ENCODE data around the gene NOXA1. TPM values are rescaled to one million over a fixed set of nuclear protein-coding genes. Genes with fewer than 3 reads are reported as not detected.

The NOXA1 gene
- total and polyA plus RNA-seq, 2 donors from 2014 or later = 19.1 to 21.8 TPM

DNA sequence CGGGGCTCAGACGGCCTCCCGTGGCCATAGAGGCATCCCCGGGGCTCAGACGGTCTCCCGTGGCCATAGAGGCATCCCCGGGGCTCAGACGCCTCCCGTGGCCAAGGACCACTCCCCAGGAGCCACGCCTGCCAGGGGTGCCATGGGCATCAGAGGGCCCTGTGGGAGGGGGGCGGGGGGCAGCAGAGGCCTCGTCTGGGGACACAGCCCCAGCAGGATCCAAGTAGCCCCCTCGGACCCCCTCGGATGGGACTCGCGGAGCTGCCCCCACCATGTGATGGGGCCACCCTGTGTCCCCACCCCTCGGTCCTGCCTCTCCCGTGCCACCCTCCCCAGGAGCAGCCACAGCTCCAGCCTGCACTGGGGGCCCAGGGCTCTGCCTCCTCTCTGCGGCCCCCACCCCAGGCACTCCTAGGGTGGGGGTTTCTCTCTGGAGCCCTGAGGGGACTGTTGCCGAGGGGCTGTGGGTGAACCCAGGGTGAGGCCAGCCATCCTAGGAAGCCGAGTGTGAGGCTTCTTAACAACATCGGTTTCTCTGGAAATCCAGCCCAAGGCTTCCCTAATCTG lies 15.5 kb downstream of the NOXA1 start:
- Histone ChIP-seq H3K27ac (ENCODE audit: low read depth in 2 of 2, low read length in 2 of 2) (no peak overlapping the region), H3K4me1 (ENCODE audit: control insufficient read depth in 2 of 3, insufficient read depth in 2 of 3, low read depth in 1 of 3, low read length in 3 of 3) (peaks cover 0 to 7% (median 0%) of the 10 kb centered on the region in 3 donors), H3K9me3 (ENCODE audit: control insufficient read depth in 2 of 3, insufficient read depth in 1 of 3, low read length in 3 of 3) (no peaks in the 10 kb centered on the region), H3K36me3 (ENCODE audit: control insufficient read depth in 2 of 3, insufficient read depth in 3 of 3, low read length in 3 of 3) (no peaks in the 10 kb centered on the region), H3K4me3 (ENCODE audit: low read length in 3 of 3) (no peak overlapping the region), H3K27me3 (ENCODE audit: control insufficient read depth, insufficient read depth, low read length) (no peaks in the 10 kb centered on the region), H3K9ac (ENCODE audit: low read length in 3 of 3) (no peak overlapping the region)
- FAIRE-seq = no peak
- DNase-seq = peak in 1 of 5 donors; percentile 75
- intact Hi-C loops (cut with DNase I) = no loop called here
- TF ChIP-seq, protein P1, sequence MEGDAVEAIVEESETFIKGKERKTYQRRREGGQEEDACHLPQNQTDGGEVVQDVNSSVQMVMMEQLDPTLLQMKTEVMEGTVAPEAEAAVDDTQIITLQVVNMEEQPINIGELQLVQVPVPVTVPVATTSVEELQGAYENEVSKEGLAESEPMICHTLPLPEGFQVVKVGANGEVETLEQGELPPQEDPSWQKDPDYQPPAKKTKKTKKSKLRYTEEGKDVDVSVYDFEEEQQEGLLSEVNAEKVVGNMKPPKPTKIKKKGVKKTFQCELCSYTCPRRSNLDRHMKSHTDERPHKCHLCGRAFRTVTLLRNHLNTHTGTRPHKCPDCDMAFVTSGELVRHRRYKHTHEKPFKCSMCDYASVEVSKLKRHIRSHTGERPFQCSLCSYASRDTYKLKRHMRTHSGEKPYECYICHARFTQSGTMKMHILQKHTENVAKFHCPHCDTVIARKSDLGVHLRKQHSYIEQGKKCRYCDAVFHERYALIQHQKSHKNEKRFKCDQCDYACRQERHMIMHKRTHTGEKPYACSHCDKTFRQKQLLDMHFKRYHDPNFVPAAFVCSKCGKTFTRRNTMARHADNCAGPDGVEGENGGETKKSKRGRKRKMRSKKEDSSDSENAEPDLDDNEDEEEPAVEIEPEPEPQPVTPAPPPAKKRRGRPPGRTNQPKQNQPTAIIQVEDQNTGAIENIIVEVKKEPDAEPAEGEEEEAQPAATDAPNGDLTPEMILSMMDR (IDR thresholded peaks at IDR 0.05; ENCODE audit: borderline replicate concordance, extremely low read depth, insufficient read depth) = no peak

DNA sequence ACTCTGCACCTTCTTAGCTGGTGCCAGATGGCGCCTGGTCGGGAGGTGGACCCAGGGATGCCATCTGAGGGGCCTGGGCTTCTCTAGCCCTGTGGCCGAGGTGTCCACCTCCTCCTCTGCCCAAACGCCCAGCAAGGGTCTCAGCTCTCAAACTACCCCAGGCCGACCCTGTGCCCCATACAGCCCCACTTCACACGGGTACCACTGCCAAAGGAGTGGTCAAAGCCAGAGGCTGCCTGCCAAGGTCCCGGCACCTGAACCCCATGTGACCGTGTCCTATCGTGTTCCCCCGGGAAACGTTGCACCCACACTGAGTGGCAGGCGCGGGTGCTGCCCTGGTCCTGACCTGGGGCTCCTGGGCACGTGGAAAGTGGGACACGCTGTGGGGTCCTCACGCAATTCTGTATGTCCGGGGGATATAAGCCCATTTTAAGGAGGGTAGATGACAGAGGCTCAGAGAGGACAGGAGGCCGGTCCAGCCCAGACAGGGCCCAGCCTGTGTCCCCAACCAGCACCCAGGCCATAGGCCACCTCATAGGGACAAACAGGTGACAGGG lies 16.0 kb downstream of the NOXA1 start:
- FAIRE-seq (no peak), DNase-seq (peak in 1 of 5 donors; percentile 66)
- no peaks in the 10 kb centered on the region for H3K9me3 ChIP-seq (ENCODE audit: control insufficient read depth in 2 of 3, insufficient read depth in 1 of 3, low read length in 3 of 3)
- no peaks in the 10 kb centered on the region for H3K36me3 ChIP-seq (ENCODE audit: control insufficient read depth in 2 of 3, insufficient read depth in 3 of 3, low read length in 3 of 3)
- H3K4me3 ChIP-seq (ENCODE audit: low read length in 3 of 3) = no peak overlapping the region
- H3K4me1 ChIP-seq (ENCODE audit: control insufficient read depth in 2 of 3, insufficient read depth in 2 of 3, low read depth in 1 of 3, low read length in 3 of 3) = peaks cover 0 to 7% (median 0%) of the 10 kb centered on the region in 3 donors
- H3K27ac ChIP-seq (ENCODE audit: low read depth in 2 of 2, low read length in 2 of 2) = no peak overlapping the region
- H3K27me3 ChIP-seq (ENCODE audit: control insufficient read depth, insufficient read depth, low read length) = no peaks in the 10 kb centered on the region
- H3K9ac ChIP-seq (ENCODE audit: low read length in 3 of 3) = no peak overlapping the region
- TF ChIP-seq, protein P1 (IDR thresholded peaks at IDR 0.05; ENCODE audit: borderline replicate concordance, extremely low read depth, insufficient read depth) = no peak
- intact Hi-C loops (cut with DNase I) = no loop called here

DNA sequence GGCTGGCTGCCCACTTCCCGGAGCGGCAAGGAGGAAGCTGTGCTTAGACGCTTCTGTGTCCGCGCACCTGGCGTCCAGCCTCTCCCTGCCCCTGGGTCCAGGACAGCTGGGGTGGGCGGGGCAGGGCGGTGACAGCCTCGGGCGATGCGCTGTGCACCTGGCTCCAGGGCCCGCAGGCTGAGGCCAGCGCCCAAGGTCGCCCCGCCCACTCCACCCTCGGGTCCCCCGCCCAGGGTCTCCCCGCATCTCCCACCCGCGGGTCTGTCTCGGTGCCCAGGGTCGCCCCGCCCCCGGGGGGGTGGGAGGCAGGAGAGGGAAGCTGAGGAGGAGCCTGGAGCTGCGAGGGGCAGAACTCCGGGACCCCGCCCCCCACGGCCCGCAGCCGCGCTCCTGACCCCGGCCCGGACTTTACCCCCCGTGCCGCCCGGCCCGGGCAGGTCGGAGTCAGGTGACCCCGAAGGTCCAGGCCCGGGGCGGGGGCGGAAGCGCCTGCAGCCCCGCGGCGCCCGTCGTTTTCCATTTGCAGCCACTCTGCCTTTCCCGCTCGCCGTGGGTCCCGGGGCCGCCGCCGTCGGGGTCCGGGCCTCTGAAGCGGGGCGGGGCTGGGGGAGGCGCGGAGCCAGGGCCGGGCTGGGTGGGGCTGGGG lies 18.2 kb downstream of the NOXA1 start, which contains the start of gene ENTPD8:
Gene ENTPD8 (minus strand): TSS at position 69 of the 646 bp plus-strand sequence. CDS start 3,072 bp downstream, outside the sequence.
- Histone ChIP-seq H3K27me3 (ENCODE audit: control insufficient read depth, insufficient read depth, low read length) (no peaks in the 10 kb centered on the region), H3K36me3 (ENCODE audit: control insufficient read depth in 2 of 3, insufficient read depth in 3 of 3, low read length in 3 of 3) (no peaks in the 10 kb centered on the region), H3K9me3 (ENCODE audit: control insufficient read depth in 2 of 3, insufficient read depth in 1 of 3, low read length in 3 of 3) (no peaks in the 10 kb centered on the region), H3K9ac (ENCODE audit: low read length in 3 of 3) (no peak within 1 kb of the TSS), H3K4me1 (ENCODE audit: control insufficient read depth in 2 of 3, insufficient read depth in 2 of 3, low read depth in 1 of 3, low read length in 3 of 3) (peaks cover 0 to 11% (median 0%) of the 10 kb centered on the region in 3 donors), H3K4me3 (ENCODE audit: low read length in 3 of 3) (peak within 1 kb of the TSS in 1 of 3 donors; percentile 14), H3K27ac (ENCODE audit: low read depth in 2 of 2, low read length in 2 of 2) (no peak within 1 kb of the TSS)
- intact Hi-C loops (cut with DNase I) = no loop called here
- peak; percentile 48 to 87 (median 68) for DNase-seq
- TF ChIP-seq, protein P1 (IDR thresholded peaks at IDR 0.05; ENCODE audit: borderline replicate concordance, extremely low read depth, insufficient read depth) = no peak
- FAIRE-seq = no peak
